ENCODE results near the gene TUBA4A. TPM values are rescaled to one million over a fixed set of nuclear protein-coding genes. Genes with fewer than 3 reads are reported as not detected.
A peak's percentile ranks its signal among the peaks of the same experiment; 100 is the strongest.

Gene TUBA4A
- total and polyA plus RNA-seq, 10 of the 15 experiments (the other 5 are each of a cell fraction or from before 2014, with no cell fraction given): 58.2 to 325 (median 134) TPM

DNA sequence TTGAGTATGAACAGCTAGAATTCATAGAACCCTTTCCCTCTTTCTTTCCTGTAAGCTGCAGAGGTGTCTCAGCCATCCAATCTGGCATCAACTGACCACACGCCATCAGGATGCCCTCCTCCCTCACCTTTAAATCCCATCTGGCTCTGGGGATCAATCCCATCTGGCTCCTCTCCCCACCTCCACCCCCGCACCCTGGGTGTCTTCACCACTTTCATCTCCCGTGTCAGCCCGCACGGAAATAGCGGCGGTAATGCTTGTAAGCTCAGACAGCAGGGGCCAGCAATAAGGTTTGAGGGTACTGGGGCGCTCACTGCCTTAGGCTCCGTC lies 1.2 kb downstream of the TUBA4A start:
- no peak for FAIRE-seq
- ChIA-PET SMC1A (ENCODE audit: uncharacterized antibody, unreplicated experiment) (interaction anchor here (0.6 to 8.6 kb wide), 10 partner anchors 11 to 399 kb away, joined by 3 to 98 read pairs (median 6); partner anchors contain the start of genes ANKZF1, ATG9A, CNPPD1 and DNAJB2), CTCF (interaction anchor here (0.6 to 6.1 kb wide), 8 partner anchors 9 to 983 kb away, joined by 3 to 65 read pairs (median 4); partner anchors contain the start of genes AAMP, ANKZF1, ATG9A and DNAJB2)

More for the DNA sequence above, 1.2 kb downstream of the TUBA4A start:
- ChIA-PET RAD21 (ENCODE audit: unreplicated experiment) (interaction anchor here (1.1 to 5.1 kb wide), 5 partner anchors 9 to 82 kb away, joined by 3 to 53 read pairs (median 6); partner anchors contain the start of gene DNAJB2), POLR2A (interaction anchor here (0.5 to 9.0 kb wide), 23 partner anchors 10 to 1884 kb away, joined by 3 to 160 read pairs (median 4); partner anchors contain the start of genes ANKZF1, ATG9A, CNPPD1 and DNAJB2)
- no TSS peak for BruUV-seq (replicated peaks)
- peak overlapping the region; percentile 86 for H3K4me3 ChIP-seq
- H3K9me3 ChIP-seq (replicated peaks; ENCODE audit: control insufficient read depth, insufficient read depth, low read length): no peaks in the 10 kb centered on the region
- in situ Hi-C loops (cut with MboI) (no loop called here), intact Hi-C loops (cut with micrococcal nuclease; ENCODE audit: unreplicated experiment) (loop anchor here (2.0 kb wide), 2 partner anchors 24 to 76 kb away; partner anchors contain the start of genes ANKZF1, ATG9A and CNPPD1)
- TF ChIP-seq EGR1 (IDR thresholded peaks at IDR 0.05; ENCODE audit: borderline replicate concordance in 1 of 2, low read depth in 2 of 2, low read length in 2 of 2) (peak in 1 of 2 experiments; percentile 83; a peak in 2 of 3 replicates), ZNF207 (IDR thresholded peaks at IDR 0.05; ENCODE audit: borderline replicate concordance) (no peak), E4F1 (IDR thresholded peaks at IDR 0.05; ENCODE audit: borderline replicate concordance, partially characterized antibody) (no peak)
- TF ChIP-seq, protein P1, sequence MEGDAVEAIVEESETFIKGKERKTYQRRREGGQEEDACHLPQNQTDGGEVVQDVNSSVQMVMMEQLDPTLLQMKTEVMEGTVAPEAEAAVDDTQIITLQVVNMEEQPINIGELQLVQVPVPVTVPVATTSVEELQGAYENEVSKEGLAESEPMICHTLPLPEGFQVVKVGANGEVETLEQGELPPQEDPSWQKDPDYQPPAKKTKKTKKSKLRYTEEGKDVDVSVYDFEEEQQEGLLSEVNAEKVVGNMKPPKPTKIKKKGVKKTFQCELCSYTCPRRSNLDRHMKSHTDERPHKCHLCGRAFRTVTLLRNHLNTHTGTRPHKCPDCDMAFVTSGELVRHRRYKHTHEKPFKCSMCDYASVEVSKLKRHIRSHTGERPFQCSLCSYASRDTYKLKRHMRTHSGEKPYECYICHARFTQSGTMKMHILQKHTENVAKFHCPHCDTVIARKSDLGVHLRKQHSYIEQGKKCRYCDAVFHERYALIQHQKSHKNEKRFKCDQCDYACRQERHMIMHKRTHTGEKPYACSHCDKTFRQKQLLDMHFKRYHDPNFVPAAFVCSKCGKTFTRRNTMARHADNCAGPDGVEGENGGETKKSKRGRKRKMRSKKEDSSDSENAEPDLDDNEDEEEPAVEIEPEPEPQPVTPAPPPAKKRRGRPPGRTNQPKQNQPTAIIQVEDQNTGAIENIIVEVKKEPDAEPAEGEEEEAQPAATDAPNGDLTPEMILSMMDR (IDR thresholded peaks at IDR 0.05 in 2 of 3, conservative IDR thresholded peaks at IDR 0.05 in 1 of 3; ENCODE audit: control insufficient read depth in 2 of 3, extremely low read depth in 1 of 3, insufficient read depth in 1 of 3, low read depth in 3 of 3, low read length in 3 of 3): no peak
- no peak; the same call in 2 of the 3 replicates for ATAC-seq
- H3K27me3 ChIP-seq (replicated peaks in 1 of 2; ENCODE audit: control insufficient read depth in 2 of 2, insufficient read depth in 2 of 2, low read length in 1 of 2): no peaks in the 10 kb centered on the region
- no peak for DNase-seq (ENCODE audit: low read depth, low spot score)
- H3K79me2 ChIP-seq (ENCODE audit: control insufficient read depth, insufficient read depth, low read length): peaks cover 45% of the 10 kb centered on the region
- peak overlapping the region; percentile 86 for H3K9ac ChIP-seq (ENCODE audit: control insufficient read depth, insufficient read depth, low read length)
- peak overlapping the region; percentile 59 for H2AFZ ChIP-seq (ENCODE audit: control insufficient read depth, low read depth, low read length)
- 1% methylated on average over 9 of the region's 9 CpGs for WGBS (ENCODE audit: insufficient coverage, insufficient replicate concordance, low lambda C conversion rate, missing lambda C conversion rate)
- 0 out of 2 replicates have a peak, but pooled peaks cover 4% of the 10 kb centered on the region for H4K20me1 ChIP-seq (ENCODE audit: control insufficient read depth, insufficient read depth)
- peaks cover 33% of the 10 kb centered on the region for H3K4me1 ChIP-seq (ENCODE audit: control insufficient read depth, insufficient read depth, low read length)
- peak overlapping the region; percentile 77 for H3K27ac ChIP-seq (ENCODE audit: control insufficient read depth, insufficient read depth)
- peak overlapping the region; percentile 92 for H3K4me2 ChIP-seq (ENCODE audit: control insufficient read depth, insufficient read depth)
- H3K36me3 ChIP-seq (ENCODE audit: control insufficient read depth in 2 of 2, insufficient read depth in 2 of 2, low read length in 1 of 2): peaks cover 12 to 17% of the 10 kb centered on the region in 2 experiments

Data from GM12878 (cell line).